CD4-positive, alpha-beta T cell treated with Interleukin-17A for 1 hour (primary cell): ENCODE data around the gene ARHGAP19.
"Not testable (repeated sequence)": the region's sequence is repeated elsewhere in the genome, so short reads cannot be mapped to it uniquely, and the experiment has no call there.

Experiments used
- DNase-seq: peaks from one replicate; pipeline ENCODE4 v3.0.0-alpha.2; 2020

The ARHGAP19 gene

DNA sequence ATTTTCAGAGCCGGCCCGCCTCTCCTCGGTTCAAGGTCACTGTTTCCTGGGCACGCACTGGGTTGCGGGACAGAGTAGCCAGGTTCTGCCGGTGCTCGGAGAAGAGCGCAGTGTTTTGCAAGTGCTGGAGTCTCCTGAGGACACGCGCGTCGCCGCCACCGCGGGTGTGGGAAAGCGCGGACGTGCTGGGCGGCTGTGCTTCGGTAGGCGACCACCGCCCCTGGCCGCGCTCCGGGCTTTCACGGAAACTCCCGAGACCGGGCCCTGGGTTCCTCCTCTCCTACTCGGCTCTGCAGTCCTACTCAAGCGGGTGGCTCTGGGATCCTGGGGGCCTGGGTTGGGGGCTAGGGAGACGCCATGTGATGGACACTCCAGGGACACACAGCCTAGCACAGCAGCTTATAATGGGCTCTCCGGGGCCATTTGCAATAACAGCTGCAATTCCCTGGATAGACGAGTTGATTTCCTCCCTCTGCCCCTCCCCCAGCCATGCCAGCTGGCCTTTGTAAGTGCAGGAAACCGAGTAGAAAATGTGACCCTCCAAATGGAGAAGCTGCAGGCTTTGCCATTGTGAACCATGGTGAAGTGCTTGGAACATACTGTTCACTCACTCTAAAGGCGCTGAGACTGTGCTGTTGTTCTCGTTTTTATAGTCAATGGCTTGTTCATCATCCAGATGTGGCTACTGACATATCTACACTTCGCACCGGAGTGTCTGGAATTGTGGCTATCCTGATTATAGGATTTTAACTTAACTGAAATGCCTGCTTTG is 28.8 kb upstream of the ARHGAP19 start:
- no peak for DNase-seq

DNA sequence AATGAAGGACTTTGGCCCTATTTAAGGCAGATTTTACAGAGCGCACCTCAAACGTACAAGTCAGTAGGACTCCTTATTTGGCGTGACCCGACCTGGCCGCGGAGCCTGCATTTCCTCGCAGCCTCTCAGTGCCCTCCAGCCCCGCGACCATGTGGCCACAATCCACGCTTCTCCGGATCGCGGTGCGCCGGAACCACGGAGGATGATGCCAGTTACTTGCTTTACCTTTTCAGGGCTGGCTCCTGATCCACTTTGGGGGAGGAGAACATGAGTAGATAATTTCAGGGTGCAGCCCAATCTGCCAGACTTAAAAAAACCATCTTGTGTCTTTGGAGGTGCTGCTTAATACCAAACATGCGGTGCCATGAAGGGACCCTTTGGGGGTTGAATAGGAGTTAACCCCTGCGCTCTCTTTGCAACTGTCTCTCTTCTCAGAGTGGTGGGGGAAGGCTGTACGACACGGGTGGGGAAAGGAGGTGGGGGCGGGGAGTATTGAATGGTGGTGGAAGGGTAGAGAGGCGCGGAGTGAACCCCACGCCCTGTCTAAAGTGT is 28.1 kb upstream of the ARHGAP19 start:
- no peak for DNase-seq

GRCh38 chr10:97319671-97320479 is 27.4 kb upstream of the ARHGAP19 start:
- peak; percentile 73 for DNase-seq

- peak; percentile 92 for DNase-seq
Observed at GRCh38 chr10:97318772-97319651, 26.6 kb upstream of the ARHGAP19 start, which contains the start of gene FRAT1. Gene FRAT1 (plus strand): TSS chr10:97319271. CDS start chr10:97319454, 183 bp downstream.

GRCh38 chr10:97314671-97315070 is 22.2 kb upstream of the ARHGAP19 start:
- DNase-seq = no peak

- no peak for DNase-seq
Observed at GRCh38 chr10:97312897-97313296, 20.5 kb upstream of the ARHGAP19 start.

DNA sequence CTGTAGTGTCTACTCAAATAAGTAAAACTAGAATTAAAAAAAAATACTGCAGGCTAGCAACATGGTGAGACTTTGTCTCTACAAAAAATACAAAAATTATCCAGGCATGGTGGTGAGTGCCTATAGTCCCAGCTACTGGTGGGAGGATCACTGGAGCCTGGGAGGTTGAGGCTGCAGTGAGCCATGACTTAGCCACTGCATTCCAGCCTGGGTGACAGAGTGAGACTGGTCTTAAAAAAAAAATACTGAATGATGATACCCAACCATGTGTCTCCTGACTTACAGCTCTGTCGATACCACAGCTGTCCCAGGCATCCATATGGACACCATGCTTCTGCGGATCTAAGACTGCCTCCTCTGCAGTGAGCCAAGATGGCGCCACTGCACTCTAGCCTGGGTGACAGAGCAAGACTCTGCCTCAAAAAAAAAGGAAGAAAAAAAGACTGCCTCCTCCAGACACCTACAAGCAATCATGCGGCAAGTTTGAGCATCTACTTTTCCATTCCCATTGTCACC is 18.7 kb upstream of the ARHGAP19 start:
- DNase-seq = no peak

GRCh38 chr10:97307866-97308780 is 15.7 kb upstream of the ARHGAP19 start:
- DNase-seq = no peak

DNA sequence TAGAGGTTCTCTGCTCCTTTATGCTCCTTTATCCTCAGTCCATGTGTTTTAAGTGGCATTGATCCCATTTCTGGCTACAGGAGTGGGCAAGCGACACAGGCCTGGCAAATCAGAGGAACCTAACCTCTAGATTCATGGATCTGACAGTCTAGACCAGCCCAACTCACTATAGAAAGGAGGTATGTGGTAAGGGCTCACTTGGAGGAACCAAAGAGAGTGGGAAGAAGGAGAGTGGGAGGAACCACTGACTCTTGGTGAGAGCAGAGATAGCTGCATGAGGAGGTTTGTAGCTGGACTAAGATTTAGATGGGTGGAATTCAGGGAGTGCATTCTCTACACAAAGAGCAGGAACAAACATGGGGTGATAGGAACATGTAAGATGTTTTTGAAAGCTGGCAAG is 15.0 kb upstream of the ARHGAP19 start:
- DNase-seq = no peak

DNA sequence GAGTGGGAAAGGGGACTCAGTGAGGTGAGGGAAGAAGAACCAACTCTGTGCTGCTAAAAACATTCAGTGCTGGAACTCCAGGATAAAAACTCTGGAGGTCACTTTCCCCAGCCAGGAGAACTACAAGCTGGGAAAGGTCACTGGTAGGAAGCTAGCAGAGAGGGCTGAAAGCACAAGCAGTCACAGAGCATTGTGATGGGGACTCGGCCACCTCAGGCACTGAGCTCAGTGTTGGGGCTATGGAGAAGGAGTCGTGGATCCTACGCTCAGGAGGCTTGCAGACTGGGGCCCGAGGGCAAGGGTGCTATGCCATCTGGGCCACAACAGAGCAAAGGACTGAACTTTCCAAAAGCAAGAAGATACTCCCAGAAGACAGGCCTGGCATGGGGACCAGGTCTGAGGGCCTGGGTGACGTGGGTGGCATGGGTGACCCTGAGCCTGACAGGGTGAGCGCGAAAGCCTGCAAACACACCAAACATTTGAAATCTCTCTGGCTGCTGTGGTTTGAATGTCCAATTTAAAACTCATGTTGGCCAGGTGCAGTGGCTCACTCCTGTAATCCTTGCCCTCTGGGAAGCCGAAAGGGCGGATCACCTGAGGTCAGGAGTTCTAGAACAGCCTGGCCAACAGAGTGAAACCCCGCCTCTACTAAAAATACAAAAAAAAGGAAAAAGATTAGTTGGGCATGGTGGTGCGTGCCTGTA is 9.8 kb upstream of the ARHGAP19 start:
- DNase-seq = no peak

GRCh38 chr10:97300980-97301379 is 8.5 kb upstream of the ARHGAP19 start:
- DNase-seq = no peak

DNA sequence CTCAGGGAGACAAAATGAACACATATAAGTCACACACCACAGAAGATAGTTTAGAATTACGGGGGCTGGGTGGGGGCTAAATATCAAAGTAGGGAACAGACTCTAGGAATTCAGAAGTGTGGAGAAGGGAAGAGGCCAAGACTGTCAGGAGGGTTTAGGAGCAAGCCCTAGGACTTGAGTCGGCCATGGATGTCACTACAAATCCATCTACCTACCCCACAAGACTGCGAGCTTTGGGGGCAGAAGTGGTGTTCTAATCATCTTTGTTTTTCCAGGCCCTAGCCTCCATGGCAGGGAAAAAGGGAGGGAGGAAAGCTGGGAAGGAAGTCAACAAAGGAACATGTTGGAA is 5.8 kb upstream of the ARHGAP19 start:
- no peak for DNase-seq

GRCh38 chr10:97297556-97298222 is 5.3 kb upstream of the ARHGAP19 start:
- no peak for DNase-seq

DNA sequence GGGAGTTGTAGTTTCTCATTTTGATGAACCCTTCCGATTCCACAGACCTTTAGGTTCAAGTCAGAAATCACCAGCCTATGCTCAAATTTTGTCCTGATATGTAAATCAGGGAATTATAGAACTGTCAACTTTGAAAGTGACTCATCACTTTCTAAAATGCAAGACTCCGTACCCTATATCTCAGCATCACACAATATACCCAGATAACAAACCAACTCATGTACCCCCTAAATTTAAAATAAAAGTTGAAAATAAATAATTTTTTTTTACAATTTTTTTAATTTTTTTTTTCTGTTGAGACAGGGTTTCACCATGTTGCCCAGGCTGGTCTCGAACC is 393 bp upstream of the ARHGAP19 start:
- no peak for DNase-seq

- DNase-seq = no peak
Observed at GRCh38 chr10:97291357-97292096, 910 bp downstream of the ARHGAP19 start.

- DNase-seq = not testable (repeated sequence)
Observed at GRCh38 chr10:97290576-97291356, 1.7 kb downstream of the ARHGAP19 start.

- DNase-seq = not testable (repeated sequence)
Observed at GRCh38 chr10:97290076-97290475, 2.4 kb downstream of the ARHGAP19 start.

DNA sequence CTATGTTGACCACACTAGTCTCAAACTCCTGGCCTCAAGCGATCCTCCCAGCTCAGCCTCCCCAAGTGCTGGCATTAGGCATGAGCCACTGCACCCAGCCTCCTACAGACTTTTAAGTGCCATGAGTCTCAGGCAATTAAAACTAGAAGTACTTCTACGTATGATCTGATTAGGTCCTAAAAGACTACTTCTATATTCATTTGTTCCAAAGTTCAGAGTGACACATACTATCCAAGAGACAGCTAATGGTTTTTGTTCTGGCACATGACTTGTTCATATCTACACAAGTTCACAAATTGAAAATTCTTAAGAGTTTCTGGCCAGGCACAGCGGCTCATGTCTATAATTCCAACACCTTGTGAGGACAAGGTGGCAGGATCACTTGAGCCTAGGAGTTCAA is 11.7 kb downstream of the ARHGAP19 start:
- DNase-seq = no peak
